Measurements from ENCODE around the gene STX11. TPM values are rescaled to one million over a fixed set of nuclear protein-coding genes. Genes with fewer than 3 reads are reported as not detected.

The STX11 gene
- total RNA-seq, 1 experiment from 2014 or later: 3.2 TPM

DNA sequence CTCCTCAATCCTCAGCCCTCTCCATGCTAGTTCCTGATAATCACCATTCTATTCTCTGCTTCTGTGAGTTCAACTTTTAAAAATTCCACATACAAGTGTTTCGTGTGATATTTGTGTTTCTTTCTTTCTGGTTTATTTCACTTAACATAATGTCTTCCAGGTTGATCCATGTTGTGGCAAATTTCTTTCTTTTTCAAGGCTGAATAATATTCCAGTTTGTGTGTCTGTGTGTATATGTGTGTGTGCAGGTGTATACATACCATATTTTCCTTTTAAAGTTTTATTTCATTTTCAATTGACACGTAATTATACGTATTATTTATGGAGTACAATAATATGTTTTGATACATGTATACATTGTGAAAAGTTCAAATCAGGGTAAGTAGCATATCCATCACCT, 35.1 kb upstream of the STX11 start:
- CTCF ChIA-PET: no interaction called here
- Histone ChIP-seq H3K27me3 (ENCODE audit: control insufficient read depth, insufficient read depth, low read length) (no peaks in the 10 kb centered on the region), H3K4me3 (ENCODE audit: low read depth in 2 of 2, low read length in 2 of 2) (no peak overlapping the region), H3K27ac (ENCODE audit: low read length) (no peak overlapping the region), H3K4me1 (ENCODE audit: control insufficient read depth, insufficient read depth, low read length) (no peaks in the 10 kb centered on the region; the same call in 1 of the 2 replicates), H3K9me3 (ENCODE audit: control insufficient read depth, insufficient read depth, low read depth, low read length) (no peaks in the 10 kb centered on the region), H3K36me3 (ENCODE audit: control insufficient read depth, insufficient read depth, low read length) (no peaks in the 10 kb centered on the region)
- no peak for ATAC-seq
- POLR2A ChIA-PET: interaction anchor here (0.7 kb wide), 1 partner anchor 270 kb away, joined by 3 read pairs; no protein-coding TSS in a partner anchor
- BruUV-seq (replicated peaks): no TSS peak
- TF ChIP-seq TCF7L2 (IDR thresholded peaks at IDR 0.05; ENCODE audit: low read depth, low read length): no peak
- TF ChIP-seq CTCF (IDR thresholded peaks at IDR 0.05): no peak
- TF ChIP-seq POLR2AphosphoS5 (IDR thresholded peaks at IDR 0.05; ENCODE audit: low read depth, low read length): no peak
- TF ChIP-seq SIN3A (IDR thresholded peaks at IDR 0.05; ENCODE audit: borderline replicate concordance, insufficient read depth, low read depth, low read length): no peak
- no peak for TF ChIP-seq REST (IDR thresholded peaks at IDR 0.05; ENCODE audit: insufficient read depth in 1 of 2, low read depth in 2 of 2, low read length in 1 of 2)
- in situ Hi-C loops (cut with HindIII; ENCODE audit: low pct_unique_long_range_greater_than_20kb, low sequenced_read_pairs): loop anchor here (25.0 kb wide), 1 partner anchor 372 kb away; no protein-coding TSS in a partner anchor
- no peak for DNase-seq (ENCODE audit: low read depth, low spot score)
- intact Hi-C loops (cut with micrococcal nuclease; ENCODE audit: unreplicated experiment): no loop called here

DNA sequence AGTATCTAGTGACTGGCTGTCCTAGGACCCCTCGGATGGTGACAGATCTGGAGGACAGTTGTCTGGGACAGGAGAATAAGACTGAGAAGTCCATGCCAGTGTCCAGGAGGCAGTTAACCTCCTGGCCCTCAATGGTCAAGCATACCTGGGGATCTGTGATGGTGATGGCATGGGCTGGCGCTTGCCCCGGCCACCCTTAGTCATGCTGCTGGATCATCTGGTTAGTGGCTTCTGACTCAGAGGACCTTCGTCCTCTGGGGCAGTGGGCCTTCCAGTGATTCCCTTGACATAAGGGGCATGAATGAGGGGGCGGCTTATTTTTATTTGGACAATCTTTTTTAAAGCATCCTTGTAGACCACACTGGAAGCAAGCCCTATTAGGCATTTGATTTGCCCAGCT, 30.9 kb upstream of the STX11 start:
- no peak for TF ChIP-seq REST (IDR thresholded peaks at IDR 0.05; ENCODE audit: insufficient read depth in 1 of 2, low read depth in 2 of 2, low read length in 1 of 2)
- TF ChIP-seq CTCF (IDR thresholded peaks at IDR 0.05): no peak
- TF ChIP-seq POLR2AphosphoS5 (IDR thresholded peaks at IDR 0.05; ENCODE audit: low read depth, low read length): no peak
- TF ChIP-seq TCF7L2 (IDR thresholded peaks at IDR 0.05; ENCODE audit: low read depth, low read length): no peak
- no peak for TF ChIP-seq SIN3A (IDR thresholded peaks at IDR 0.05; ENCODE audit: borderline replicate concordance, insufficient read depth, low read depth, low read length)
- CTCF ChIA-PET: no interaction called here

More for the DNA sequence above, 30.9 kb upstream of the STX11 start:
- H3K9me3 ChIP-seq (ENCODE audit: control insufficient read depth, insufficient read depth, low read depth, low read length): no peaks in the 10 kb centered on the region
- H3K36me3 ChIP-seq (ENCODE audit: control insufficient read depth, insufficient read depth, low read length): no peaks in the 10 kb centered on the region
- POLR2A ChIA-PET: no interaction called here
- ATAC-seq (no peak), DNase-seq (ENCODE audit: low read depth, low spot score) (no peak)
- intact Hi-C loops (cut with micrococcal nuclease; ENCODE audit: unreplicated experiment) (no loop called here), in situ Hi-C loops (cut with HindIII; ENCODE audit: low pct_unique_long_range_greater_than_20kb, low sequenced_read_pairs) (loop anchor here (25.0 kb wide), 1 partner anchor 368 kb away; no protein-coding TSS in a partner anchor)
- no peaks in the 10 kb centered on the region for H3K27me3 ChIP-seq (ENCODE audit: control insufficient read depth, insufficient read depth, low read length)
- BruUV-seq (replicated peaks): no TSS peak
- H3K4me1 ChIP-seq (ENCODE audit: control insufficient read depth, insufficient read depth, low read length): no peaks in the 10 kb centered on the region
- H3K27ac ChIP-seq (ENCODE audit: low read length): no peak overlapping the region
- no peak overlapping the region for H3K4me3 ChIP-seq (ENCODE audit: low read depth in 2 of 2, low read length in 2 of 2)

Measured in Panc1 (cell line).